ENCODE results near the gene FAF1. TPM values are rescaled to one million over a fixed set of nuclear protein-coding genes. Genes with fewer than 3 reads are reported as not detected.

FAF1 gene
- total RNA-seq, 4 donors from 2014 or later, result 25.1 to 74.6 (median 37.2) TPM

- intact Hi-C loops (cut with DNase I; ENCODE audit: low total_unique reads) (no loop called here), in situ Hi-C loops (cut with MboI; ENCODE audit: low pct_ligation_motif_present in 1 of 4, low pct_unique_long_range_greater_than_20kb in 1 of 4, low sequenced_read_pairs in 3 of 4) (no loop called here)
- H3K27me3 ChIP-seq, result no peaks in the 10 kb centered on the region
- peak overlapping the region in 1 of 4 donors; percentile 9 for H3K4me3 ChIP-seq
- TF ChIP-seq CTCF (IDR thresholded peaks at IDR 0.05), result no peak
- no peak for TF ChIP-seq EP300 (IDR thresholded peaks at IDR 0.05; ENCODE audit: low read depth)
- no peak for TF ChIP-seq POLR2A (IDR thresholded peaks at IDR 0.05)
- TF ChIP-seq POLR2AphosphoS5 (IDR thresholded peaks at IDR 0.05), result no peak
- peaks cover 0 to 39% (median 18%) of the 10 kb centered on the region in 4 donors for H3K4me1 ChIP-seq
- peak overlapping the region in 3 of 4 donors; percentile 23 to 46 (median 34) for H3K27ac ChIP-seq
- H3K36me3 ChIP-seq, result no peaks in the 10 kb centered on the region
- no peak for DNase-seq
- H3K9me3 ChIP-seq, result no peaks in the 10 kb centered on the region
- WGBS, 2 donors (ENCODE audit: low coverage in 1 of 2), result 50 to 72% methylated on average over 4 to 7 of the region's 7 CpGs
These were observed 109.0 kb downstream of the FAF1 start for GRCh38 chr1:50851034-50851433.

- no peaks in the 10 kb centered on the region for H3K36me3 ChIP-seq
- H3K27ac ChIP-seq, result no peak overlapping the region
- intact Hi-C loops (cut with DNase I; ENCODE audit: low total_unique reads) (no loop called here), in situ Hi-C loops (cut with MboI; ENCODE audit: low pct_ligation_motif_present in 1 of 4, low pct_unique_long_range_greater_than_20kb in 1 of 4, low sequenced_read_pairs in 3 of 4) (no loop called here)
- DNase-seq, result no peak
- H3K4me3 ChIP-seq, result no peak overlapping the region
- no peaks in the 10 kb centered on the region for H3K27me3 ChIP-seq
- no peaks in the 10 kb centered on the region for H3K9me3 ChIP-seq
- no peak for TF ChIP-seq POLR2AphosphoS5 (IDR thresholded peaks at IDR 0.05)
- peaks cover 0 to 18% (median 8%) of the 10 kb centered on the region in 4 donors for H3K4me1 ChIP-seq
These were observed 112.8 kb downstream of the FAF1 start for GRCh38 chr1:50847303-50847702.

GRCh38 chr1:50846224-50846839 lies 113.7 kb downstream of the FAF1 start:
- in situ Hi-C loops (cut with MboI; ENCODE audit: low pct_ligation_motif_present in 1 of 4, low pct_unique_long_range_greater_than_20kb in 1 of 4, low sequenced_read_pairs in 3 of 4), result no loop called here
- no peak for DNase-seq
- H3K9me3 ChIP-seq, result no peaks in the 10 kb centered on the region

GRCh38 chr1:50841791-50842387 lies 118.2 kb downstream of the FAF1 start:
- no peak overlapping the region for H3K4me3 ChIP-seq
- intact Hi-C loops (cut with DNase I; ENCODE audit: low total_unique reads), result no loop called here
- TF ChIP-seq POLR2A (IDR thresholded peaks at IDR 0.05), result no peak
- TF ChIP-seq POLR2AphosphoS5 (IDR thresholded peaks at IDR 0.05), result no peak
- no peak for TF ChIP-seq EP300 (IDR thresholded peaks at IDR 0.05; ENCODE audit: low read depth)
- no peak for TF ChIP-seq CTCF (IDR thresholded peaks at IDR 0.05)
- in situ Hi-C loops (cut with MboI; ENCODE audit: low pct_ligation_motif_present in 1 of 4, low pct_unique_long_range_greater_than_20kb in 1 of 4, low sequenced_read_pairs in 3 of 4), result no loop called here
- no peak for DNase-seq
- no peaks in the 10 kb centered on the region for H3K4me1 ChIP-seq
- H3K27ac ChIP-seq, result no peak overlapping the region
- no peaks in the 10 kb centered on the region for H3K27me3 ChIP-seq
- H3K9me3 ChIP-seq, result no peaks in the 10 kb centered on the region
- H3K36me3 ChIP-seq, result no peaks in the 10 kb centered on the region

More at GRCh38 chr1:50846224-50846839, 113.7 kb downstream of the FAF1 start:
- Histone ChIP-seq H3K36me3 (no peaks in the 10 kb centered on the region), H3K4me3 (no peak overlapping the region), H3K27ac (no peak overlapping the region), H3K4me1 (peaks cover 0 to 9% (median 5%) of the 10 kb centered on the region in 4 donors), H3K27me3 (no peaks in the 10 kb centered on the region)
- 95 to 96% methylated on average over 10 to 20 of the region's 20 CpGs for WGBS, 2 donors (ENCODE audit: low coverage in 1 of 2)
- TF ChIP-seq POLR2A (IDR thresholded peaks at IDR 0.05) (no peak), CTCF (IDR thresholded peaks at IDR 0.05) (no peak), EP300 (IDR thresholded peaks at IDR 0.05; ENCODE audit: low read depth) (no peak), POLR2AphosphoS5 (IDR thresholded peaks at IDR 0.05) (no peak)
- intact Hi-C loops (cut with DNase I; ENCODE audit: low total_unique reads), result no loop called here

GRCh38 chr1:50836117-50836516 lies 124.0 kb downstream of the FAF1 start:
- H3K27me3 ChIP-seq, result no peaks in the 10 kb centered on the region
- no peak overlapping the region for H3K27ac ChIP-seq
- H3K9me3 ChIP-seq, result no peaks in the 10 kb centered on the region
- TF ChIP-seq POLR2AphosphoS5 (IDR thresholded peaks at IDR 0.05) (no peak), CTCF (IDR thresholded peaks at IDR 0.05) (no peak), POLR2A (IDR thresholded peaks at IDR 0.05) (no peak), EP300 (IDR thresholded peaks at IDR 0.05; ENCODE audit: low read depth) (no peak)
- DNase-seq, result no peak
- in situ Hi-C loops (cut with MboI; ENCODE audit: low pct_ligation_motif_present in 1 of 4, low pct_unique_long_range_greater_than_20kb in 1 of 4, low sequenced_read_pairs in 3 of 4) (no loop called here), intact Hi-C loops (cut with DNase I; ENCODE audit: low total_unique reads) (no loop called here)
- H3K4me1 ChIP-seq, result no peaks in the 10 kb centered on the region
- H3K36me3 ChIP-seq, result no peaks in the 10 kb centered on the region
- no peak overlapping the region for H3K4me3 ChIP-seq

All from transverse colon (tissue), 4 donors.